HepG2 (cell line): ENCODE measurements around the gene YAP1. TPM values are rescaled to one million over a fixed set of nuclear protein-coding genes. Genes with fewer than 3 reads are reported as not detected.

Source experiments
- ARID4A ChIP-seq: sonication (generic); formaldehyde crosslinking; IDR thresholded peaks from 2 replicates; pipeline ENCODE4 v1.5.0; 2020; ENCODE audit warnings: mild to moderate bottlenecking, missing genetic modification reagents, borderline replicate concordance
- ASH2L ChIP-seq: fragments of 300-600, 200-600 bp; sonication (generic); IDR thresholded peaks from 2 replicates; pipeline ENCODE4 v1.7.0; 2017; ENCODE audit warnings: low read depth, mild to moderate bottlenecking, moderate library complexity, mixed read lengths, low read length; ENCODE audit not compliant: insufficient read length
- BRD4 ChIP-seq: sonication (generic); formaldehyde crosslinking; IDR thresholded peaks from 2 replicates; pipeline ENCODE4 v1.4.0; 2020; ENCODE audit warnings: missing genetic modification reagents
- CTCF ChIP-seq: sonication (generic); formaldehyde crosslinking; IDR thresholded peaks from 2 replicates; pipeline ENCODE4 v1.5.0; 2020; ENCODE audit warnings: mild to moderate bottlenecking, missing genetic modification reagents, moderate library complexity
- GATAD2A ChIP-seq: IDR thresholded peaks from 2 replicates; pipeline ENCODE4 v1.6.1; 2016
- MEIS1 ChIP-seq: sonication (generic); formaldehyde crosslinking; IDR thresholded peaks from 2 replicates; pipeline ENCODE4 v1.9.0; 2021; ENCODE audit warnings: mild to moderate bottlenecking, missing genetic modification reagents, moderate library complexity, borderline replicate concordance
- MTA1 ChIP-seq: sonication (generic); formaldehyde crosslinking; IDR thresholded peaks from 2 replicates; pipeline ENCODE4 v1.4.0; 2020; ENCODE audit warnings: missing genetic modification reagents, mild to moderate bottlenecking, borderline replicate concordance
- NFIC ChIP-seq: IDR thresholded peaks from 2 replicates; pipeline ENCODE4 v1.6.1; 2012; ENCODE audit warnings: mild to moderate bottlenecking, low read length, inconsistent platforms
- PPARG ChIP-seq: conservative IDR thresholded peaks from 2 replicates; pipeline ENCODE4 v1.6.1; 2016; ENCODE audit warnings: missing biosample characterization, missing genetic modification reagents
- SP5 ChIP-seq: IDR thresholded peaks from 2 replicates; pipeline ENCODE4 v1.6.1; 2016; ENCODE audit warnings: low read depth, borderline replicate concordance
- TAF1 ChIP-seq: sonication (generic); formaldehyde crosslinking; IDR thresholded peaks from 2 replicates; pipeline ENCODE4 v1.4.0; 2020; ENCODE audit warnings: missing genetic modification reagents
- TCF7 ChIP-seq: sonication (generic); IDR thresholded peaks from 2 replicates; pipeline ENCODE4 v1.6.1; 2016; ENCODE audit warnings: antibody characterized with exemption, low read depth
- ZFP82 ChIP-seq: sonication (generic); formaldehyde crosslinking; IDR thresholded peaks from 2 replicates; pipeline ENCODE4 v1.5.1; 2020; ENCODE audit warnings: mild to moderate bottlenecking, missing genetic modification reagents, borderline replicate concordance
- ZMYM4 ChIP-seq: sonication (generic); formaldehyde crosslinking; IDR thresholded peaks from 2 replicates; pipeline ENCODE4 v1.8.1; 2023; ENCODE audit warnings: mild to moderate bottlenecking, missing genetic modification reagents
- ZNF614 ChIP-seq: IDR thresholded peaks from 2 replicates; pipeline ENCODE4 v1.6.1; 2018; ENCODE audit warnings: missing biosample characterization, missing genetic modification reagents, inconsistent platforms, borderline replicate concordance
- ZNF761 ChIP-seq: sonication (generic); formaldehyde crosslinking; conservative IDR thresholded peaks from 2 replicates; pipeline ENCODE4 v1.4.0; 2020; ENCODE audit warnings: mild to moderate bottlenecking, missing genetic modification reagents
- ZNF879 ChIP-seq: sonication (generic); formaldehyde crosslinking; IDR thresholded peaks from 2 replicates; pipeline ENCODE4 v1.8.1; 2023; ENCODE audit warnings: missing genetic modification reagents
- polyA plus RNA-seq, 8 experiments: library from polyadenylated mRNA; depleted of rRNA in 3 of 8; stranded (reverse) in 7 of 8; unstranded in 1 of 8; fragments of >200 nt; fragmentation: Illumina TruSeq in 4 of 8; extraction: Trizol in 4 of 8; gene quantifications; 2 replicates each; pipeline versions ENCODE4 v1.2.1 to v1.2.3, GENCODE V29; 2011 to 2016; ENCODE audit warnings: low read depth in 4 of 8, missing spikeins in 1 of 8, mixed read lengths in 1 of 8; ENCODE audit not compliant: insufficient read depth in 1 of 8
- total RNA-seq, 5 experiments: library from RNA; depleted of rRNA; stranded (reverse); fragments of >200 nt; fragmentation: Illumina TruSeq; extraction: Trizol; gene quantifications; 2 replicates each; pipeline ENCODE4 v1.2.3, GENCODE V29; 2016; ENCODE audit warnings: low read depth in 1 of 5
- TF ChIP-seq, protein P1 (sequence below): sonication (generic); formaldehyde crosslinking; IDR thresholded peaks from 2 replicates; pipeline ENCODE4 v1.4.0; 2020; ENCODE audit warnings: mild to moderate bottlenecking, missing genetic modification reagents, borderline replicate concordance

Gene YAP1
- total and polyA plus RNA-seq, 2 of the 13 experiments (the other 11 are each of a cell fraction or from before 2014, with no cell fraction given), result 59.5 to 91.0 TPM

DNA sequence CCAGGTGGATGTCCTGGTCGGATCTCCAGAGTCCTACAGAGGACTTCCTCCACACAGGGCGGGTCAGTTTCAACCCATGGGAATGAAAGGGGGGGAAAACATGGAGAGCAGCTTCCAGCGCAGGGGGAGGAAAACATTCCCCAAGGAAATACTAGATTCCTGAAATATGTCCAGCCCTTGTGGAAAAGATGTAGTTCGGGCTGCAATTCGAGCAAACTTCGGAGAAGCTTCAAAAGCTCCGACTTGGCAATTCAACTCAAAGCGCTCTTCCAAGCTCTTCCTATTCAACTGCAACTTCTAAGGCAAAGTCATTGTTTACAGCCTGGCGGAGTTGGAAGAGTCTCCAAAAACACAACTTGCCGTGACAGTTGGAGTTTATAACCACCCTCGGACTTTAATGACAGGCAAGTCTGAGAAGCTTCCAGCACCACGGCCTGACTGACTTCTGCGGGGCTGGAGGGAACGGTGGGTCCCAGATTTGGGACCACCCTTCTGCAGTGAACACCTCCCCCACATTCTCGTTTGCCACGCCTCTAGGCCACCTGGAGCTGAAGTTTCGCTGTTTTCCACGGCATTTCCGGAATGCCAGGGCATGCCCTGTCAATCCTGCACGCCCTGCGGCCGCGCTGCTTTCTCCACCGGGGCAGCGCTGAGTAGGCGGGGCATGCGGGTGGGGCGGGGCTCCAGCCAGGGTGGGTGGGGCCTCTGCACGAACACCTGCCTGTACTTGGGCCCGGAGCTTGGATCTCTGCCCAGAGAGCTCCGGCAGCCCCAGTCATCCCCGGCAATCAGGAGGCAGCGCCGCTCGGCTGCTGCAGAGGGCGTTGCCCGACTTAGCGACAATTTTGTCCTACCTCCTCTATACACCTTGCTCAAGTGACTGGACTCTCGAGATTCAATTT lies 158.1 kb downstream of the YAP1 start (continued):
- 0 out of 2 replicates have a peak, but pooled peaks have one; percentile 32 for TF ChIP-seq TAF1
- TF ChIP-seq ZNF614 (CRISPR knock-in tag), result peak; percentile 16; the same call in 1 of the 2 replicates
- TF ChIP-seq SP5 (CRISPR knock-in tag), result 0 out of 2 replicates have a peak, but pooled peaks have one; percentile 43
- TF ChIP-seq NFIC, result no peak
- 0 out of 2 replicates have a peak, but pooled peaks have one; percentile 22 for TF ChIP-seq PPARG (CRISPR knock-in tag)
- peak; percentile 69 for TF ChIP-seq CTCF
- TF ChIP-seq BRD4 (CRISPR knock-in tag), result peak; percentile 20; the same call in 1 of the 2 replicates
- TF ChIP-seq MEIS1, result 0 out of 2 replicates have a peak, but pooled peaks have one; percentile 39
- TF ChIP-seq ZNF761 (CRISPR knock-in tag), result no peak
- TF ChIP-seq MTA1 (CRISPR knock-in tag), result peak; percentile 20; the same call in 1 of the 2 replicates
- TF ChIP-seq, protein P1, sequence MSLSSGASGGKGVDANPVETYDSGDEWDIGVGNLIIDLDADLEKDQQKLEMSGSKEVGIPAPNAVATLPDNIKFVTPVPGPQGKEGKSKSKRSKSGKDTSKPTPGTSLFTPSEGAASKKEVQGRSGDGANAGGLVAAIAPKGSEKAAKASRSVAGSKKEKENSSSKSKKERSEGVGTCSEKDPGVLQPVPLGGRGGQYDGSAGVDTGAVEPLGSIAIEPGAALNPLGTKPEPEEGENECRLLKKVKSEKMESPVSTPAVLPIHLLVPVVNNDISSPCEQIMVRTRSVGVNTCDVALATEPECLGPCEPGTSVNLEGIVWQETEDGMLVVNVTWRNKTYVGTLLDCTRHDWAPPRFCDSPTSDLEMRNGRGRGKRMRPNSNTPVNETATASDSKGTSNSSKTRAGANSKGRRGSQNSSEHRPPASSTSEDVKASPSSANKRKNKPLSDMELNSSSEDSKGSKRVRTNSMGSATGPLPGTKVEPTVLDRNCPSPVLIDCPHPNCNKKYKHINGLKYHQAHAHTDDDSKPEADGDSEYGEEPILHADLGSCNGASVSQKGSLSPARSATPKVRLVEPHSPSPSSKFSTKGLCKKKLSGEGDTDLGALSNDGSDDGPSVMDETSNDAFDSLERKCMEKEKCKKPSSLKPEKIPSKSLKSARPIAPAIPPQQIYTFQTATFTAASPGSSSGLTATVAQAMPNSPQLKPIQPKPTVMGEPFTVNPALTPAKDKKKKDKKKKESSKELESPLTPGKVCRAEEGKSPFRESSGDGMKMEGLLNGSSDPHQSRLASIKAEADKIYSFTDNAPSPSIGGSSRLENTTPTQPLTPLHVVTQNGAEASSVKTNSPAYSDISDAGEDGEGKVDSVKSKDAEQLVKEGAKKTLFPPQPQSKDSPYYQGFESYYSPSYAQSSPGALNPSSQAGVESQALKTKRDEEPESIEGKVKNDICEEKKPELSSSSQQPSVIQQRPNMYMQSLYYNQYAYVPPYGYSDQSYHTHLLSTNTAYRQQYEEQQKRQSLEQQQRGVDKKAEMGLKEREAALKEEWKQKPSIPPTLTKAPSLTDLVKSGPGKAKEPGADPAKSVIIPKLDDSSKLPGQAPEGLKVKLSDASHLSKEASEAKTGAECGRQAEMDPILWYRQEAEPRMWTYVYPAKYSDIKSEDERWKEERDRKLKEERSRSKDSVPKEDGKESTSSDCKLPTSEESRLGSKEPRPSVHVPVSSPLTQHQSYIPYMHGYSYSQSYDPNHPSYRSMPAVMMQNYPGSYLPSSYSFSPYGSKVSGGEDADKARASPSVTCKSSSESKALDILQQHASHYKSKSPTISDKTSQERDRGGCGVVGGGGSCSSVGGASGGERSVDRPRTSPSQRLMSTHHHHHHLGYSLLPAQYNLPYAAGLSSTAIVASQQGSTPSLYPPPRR, result 0 out of 2 replicates have a peak, but pooled peaks have one; percentile 39
- TF ChIP-seq TCF7, result no peak
- peak; percentile 31; the same call in 1 of the 2 replicates for TF ChIP-seq ZMYM4 (CRISPR knock-in tag)
- TF ChIP-seq ARID4A, result peak; percentile 49; the same call in 1 of the 2 replicates
- no peak for TF ChIP-seq ZNF879 (CRISPR knock-in tag)
- no peak for TF ChIP-seq ZFP82
- TF ChIP-seq ASH2L, result peak; percentile 37
- 0 out of 2 replicates have a peak, but pooled peaks have one; percentile 11 for TF ChIP-seq GATAD2A (CRISPR knock-in tag)
